ENCODE results near the gene TRERF1. TPM values are rescaled to one million over a fixed set of nuclear protein-coding genes. Genes with fewer than 3 reads are reported as not detected.

Gene TRERF1
- total and polyA plus RNA-seq, 9 donors: 4.5 to 13.7 (median 7.8) TPM

DNA sequence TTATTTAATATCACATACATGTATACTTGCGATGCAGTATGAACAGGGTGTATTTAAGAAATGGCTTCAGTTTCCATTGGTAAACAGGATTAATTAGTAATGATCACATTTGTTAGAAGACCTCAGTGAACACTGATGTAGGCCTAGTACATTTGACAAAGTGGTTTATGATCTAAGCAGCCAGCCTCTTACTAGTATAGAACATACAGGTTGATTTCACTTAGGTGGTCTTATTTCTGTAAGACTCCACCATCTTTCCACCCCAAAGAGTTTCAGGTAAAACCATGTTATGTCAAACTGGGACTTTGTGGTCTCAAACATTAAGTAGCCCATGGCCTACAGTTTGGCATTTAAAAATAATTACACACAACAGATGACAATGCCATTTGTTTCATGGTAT lies 213.9 kb downstream of the TRERF1 start:
- Histone ChIP-seq H3K27me3 (no peaks in the 10 kb centered on the region), H3K4me1 (ENCODE audit: insufficient read depth) (no peaks in the 10 kb centered on the region), H3K36me3 (no peaks in the 10 kb centered on the region), H3K27ac (no peak overlapping the region), H3K9me3 (no peaks in the 10 kb centered on the region), H3K4me3 (no peak overlapping the region)
- WGBS, 3 donors: 95 to 97% (median 97%) methylated on average over 1 of the region's 1 CpG
- intact Hi-C loops (cut with DNase I): no loop called here
- no peak for TF ChIP-seq EP300 (IDR thresholded peaks at IDR 0.05)
- TF ChIP-seq POLR2A (IDR thresholded peaks at IDR 0.05): no peak
- TF ChIP-seq, protein P1, sequence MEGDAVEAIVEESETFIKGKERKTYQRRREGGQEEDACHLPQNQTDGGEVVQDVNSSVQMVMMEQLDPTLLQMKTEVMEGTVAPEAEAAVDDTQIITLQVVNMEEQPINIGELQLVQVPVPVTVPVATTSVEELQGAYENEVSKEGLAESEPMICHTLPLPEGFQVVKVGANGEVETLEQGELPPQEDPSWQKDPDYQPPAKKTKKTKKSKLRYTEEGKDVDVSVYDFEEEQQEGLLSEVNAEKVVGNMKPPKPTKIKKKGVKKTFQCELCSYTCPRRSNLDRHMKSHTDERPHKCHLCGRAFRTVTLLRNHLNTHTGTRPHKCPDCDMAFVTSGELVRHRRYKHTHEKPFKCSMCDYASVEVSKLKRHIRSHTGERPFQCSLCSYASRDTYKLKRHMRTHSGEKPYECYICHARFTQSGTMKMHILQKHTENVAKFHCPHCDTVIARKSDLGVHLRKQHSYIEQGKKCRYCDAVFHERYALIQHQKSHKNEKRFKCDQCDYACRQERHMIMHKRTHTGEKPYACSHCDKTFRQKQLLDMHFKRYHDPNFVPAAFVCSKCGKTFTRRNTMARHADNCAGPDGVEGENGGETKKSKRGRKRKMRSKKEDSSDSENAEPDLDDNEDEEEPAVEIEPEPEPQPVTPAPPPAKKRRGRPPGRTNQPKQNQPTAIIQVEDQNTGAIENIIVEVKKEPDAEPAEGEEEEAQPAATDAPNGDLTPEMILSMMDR (IDR thresholded peaks at IDR 0.05): no peak
- DNase-seq: no peak

DNA sequence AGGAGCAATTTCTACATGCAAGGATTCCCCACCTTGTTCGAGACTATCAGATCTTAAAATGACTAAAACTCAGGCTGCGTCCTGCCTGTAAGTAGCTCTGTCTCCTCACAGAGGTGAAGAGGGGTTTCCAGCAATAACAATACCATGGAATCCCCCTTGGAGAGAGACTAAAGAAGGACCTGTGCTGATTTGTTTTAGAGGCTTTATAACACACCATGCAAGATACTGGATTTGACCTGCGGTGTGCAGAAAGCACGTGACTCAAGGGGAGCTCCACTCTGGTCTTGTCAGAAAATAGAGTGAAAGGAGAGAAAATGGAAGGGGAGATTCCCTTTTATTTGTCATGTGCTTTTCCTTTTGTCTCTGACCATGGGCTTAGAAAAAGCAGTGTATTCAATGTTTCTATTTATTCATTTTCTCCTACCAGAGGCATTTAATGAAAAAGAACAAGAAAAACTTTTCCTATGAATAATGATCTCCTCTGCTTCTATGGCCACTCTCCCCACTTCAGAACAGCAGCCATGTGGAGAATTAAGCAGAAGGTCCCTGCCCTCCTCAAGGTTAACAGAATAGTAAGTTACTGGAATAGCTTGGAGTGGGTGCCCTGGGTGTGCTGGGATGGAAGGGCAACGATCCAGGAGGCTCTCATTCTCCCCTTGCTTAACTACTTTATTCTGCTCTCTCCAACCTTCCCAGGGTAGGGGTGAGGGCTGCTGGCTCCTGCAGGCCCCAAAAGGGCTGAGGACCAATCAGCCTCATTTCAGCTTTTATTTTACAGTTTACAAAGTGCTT lies 214.8 kb downstream of the TRERF1 start:
- Histone ChIP-seq H3K27me3 (no peaks in the 10 kb centered on the region), H3K27ac (no peak overlapping the region), H3K4me3 (no peak overlapping the region), H3K4me1 (ENCODE audit: insufficient read depth) (no peaks in the 10 kb centered on the region), H3K36me3 (no peaks in the 10 kb centered on the region), H3K9me3 (no peaks in the 10 kb centered on the region)
- WGBS, 3 donors: 80 to 82% (median 82%) methylated on average over 5 of the region's 5 CpGs
- DNase-seq: no peak
- intact Hi-C loops (cut with DNase I): no loop called here
- TF ChIP-seq EP300 (IDR thresholded peaks at IDR 0.05) (no peak), POLR2A (IDR thresholded peaks at IDR 0.05) (no peak)
- TF ChIP-seq, protein P1 (IDR thresholded peaks at IDR 0.05): no peak

GRCh38 chr6:42236030-42236429 lies 215.7 kb downstream of the TRERF1 start:
- 84 to 90% (median 89%) methylated on average over 9 of the region's 9 CpGs for WGBS, 3 donors
- no peak for DNase-seq
- no peaks in the 10 kb centered on the region for H3K9me3 ChIP-seq
- H3K4me1 ChIP-seq (ENCODE audit: insufficient read depth): peaks cover 3% of the 10 kb centered on the region
- H3K27ac ChIP-seq: no peak overlapping the region
- no peaks in the 10 kb centered on the region for H3K27me3 ChIP-seq
- no peak overlapping the region for H3K4me3 ChIP-seq
- no peaks in the 10 kb centered on the region for H3K36me3 ChIP-seq
- no peak for TF ChIP-seq POLR2A (IDR thresholded peaks at IDR 0.05)
- TF ChIP-seq, protein P1 (IDR thresholded peaks at IDR 0.05): no peak
- no peak for TF ChIP-seq EP300 (IDR thresholded peaks at IDR 0.05)
- intact Hi-C loops (cut with DNase I): no loop called here

DNA sequence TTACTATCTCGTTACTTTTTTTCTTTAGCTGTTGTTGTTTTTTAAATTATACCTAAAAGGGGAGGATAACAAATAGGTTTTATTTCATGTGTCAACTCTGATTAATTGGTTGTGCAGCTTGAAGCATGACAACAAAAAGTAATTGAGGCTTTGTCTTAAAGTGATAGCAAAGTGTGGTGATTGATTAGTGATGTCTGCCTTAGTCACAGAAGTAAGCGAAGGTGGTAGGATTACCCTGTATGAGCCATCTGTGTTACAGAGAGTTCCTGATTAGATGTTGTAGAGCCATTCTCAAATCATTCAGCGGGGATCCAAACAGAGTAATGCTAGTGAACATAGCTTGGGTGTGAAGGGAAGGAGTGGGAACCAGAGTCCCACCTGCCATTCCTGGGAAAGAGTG lies 219.7 kb downstream of the TRERF1 start:
- no peak for TF ChIP-seq EP300 (IDR thresholded peaks at IDR 0.05)
- no peaks in the 10 kb centered on the region for H3K36me3 ChIP-seq
- H3K4me1 ChIP-seq (ENCODE audit: insufficient read depth): peaks cover 7% of the 10 kb centered on the region
- H3K4me3 ChIP-seq: no peak overlapping the region
- intact Hi-C loops (cut with DNase I): no loop called here
- WGBS, 3 donors: 94 to 99% (median 98%) methylated on average over 3 of the region's 3 CpGs
- H3K27me3 ChIP-seq: no peaks in the 10 kb centered on the region
- H3K9me3 ChIP-seq: no peaks in the 10 kb centered on the region
- no peak for DNase-seq
- no peak overlapping the region for H3K27ac ChIP-seq
